SJSA1 (cell line): Measurements from ENCODE around the gene YIPF2. TPM values are rescaled to one million over a fixed set of nuclear protein-coding genes. Genes with fewer than 3 reads are reported as not detected.
"Not testable (repeated sequence)": the region's sequence is repeated elsewhere in the genome, so short reads cannot be mapped to it uniquely, and the experiment has no call there.

Experiments used
- DNase-seq, 2 experiments: peaks; one replicate each; pipeline ENCODE4 v3.0.0-alpha.2; 2015 to 2020; ENCODE audit warnings: low spot score in 2 of 2, low read depth in 1 of 2
- H3K27ac ChIP-seq: fragments of 250-450 bp; sonication (Bioruptor Pico); 2 replicates; pipeline ENCODE4 v1.5.1; 2020; ENCODE audit warnings: mild to moderate bottlenecking, moderate library complexity
- H3K27me3 ChIP-seq: fragments of 250-450 bp; sonication (Bioruptor Pico); replicated peaks from 2 replicates; pipeline ENCODE4 v1.5.1; 2020; ENCODE audit warnings: mild to moderate bottlenecking, moderate library complexity
- H3K36me3 ChIP-seq: fragments of 250-450 bp; sonication (Bioruptor Pico); 2 replicates; pipeline ENCODE4 v1.5.1; 2020; ENCODE audit warnings: mild to moderate bottlenecking
- H3K4me1 ChIP-seq: fragments of 250-450 bp; sonication (Bioruptor Pico); replicated peaks from 2 replicates; pipeline ENCODE4 v1.6.1; 2021; ENCODE audit warnings: mild to moderate bottlenecking
- H3K4me3 ChIP-seq: fragments of 250-450 bp; sonication (Bioruptor Pico); 2 replicates; pipeline ENCODE4 v1.5.1; 2020; ENCODE audit warnings: mild to moderate bottlenecking
- H3K9me3 ChIP-seq: fragments of 250-450 bp; sonication (Bioruptor Pico); replicated peaks from 2 replicates; pipeline ENCODE4 v1.5.1; 2020; ENCODE audit warnings: mild to moderate bottlenecking
- total RNA-seq: library from RNA; depleted of rRNA; stranded (reverse); fragments of >200 nt; shearing (Covaris generic); gene quantifications from 2 replicates; pipeline ENCODE4 v1.2.3, GENCODE V29; 2014

Gene YIPF2
- total RNA-seq, 1 experiment from 2014 or later: 53.4 TPM

- no peaks in the 10 kb centered on the region for H3K27me3 ChIP-seq
- no peaks in the 10 kb centered on the region for H3K9me3 ChIP-seq
- no peaks in the 10 kb centered on the region for H3K36me3 ChIP-seq
- H3K4me3 ChIP-seq: no peak overlapping the region
- H3K4me1 ChIP-seq: peaks cover 16% of the 10 kb centered on the region; the same call in 1 of the 2 replicates
- H3K27ac ChIP-seq: no peak overlapping the region
- DNase-seq: no peak
These were observed 40.6 kb downstream of the YIPF2 start for GRCh38 chr19:10887616-10888367.

DNA sequence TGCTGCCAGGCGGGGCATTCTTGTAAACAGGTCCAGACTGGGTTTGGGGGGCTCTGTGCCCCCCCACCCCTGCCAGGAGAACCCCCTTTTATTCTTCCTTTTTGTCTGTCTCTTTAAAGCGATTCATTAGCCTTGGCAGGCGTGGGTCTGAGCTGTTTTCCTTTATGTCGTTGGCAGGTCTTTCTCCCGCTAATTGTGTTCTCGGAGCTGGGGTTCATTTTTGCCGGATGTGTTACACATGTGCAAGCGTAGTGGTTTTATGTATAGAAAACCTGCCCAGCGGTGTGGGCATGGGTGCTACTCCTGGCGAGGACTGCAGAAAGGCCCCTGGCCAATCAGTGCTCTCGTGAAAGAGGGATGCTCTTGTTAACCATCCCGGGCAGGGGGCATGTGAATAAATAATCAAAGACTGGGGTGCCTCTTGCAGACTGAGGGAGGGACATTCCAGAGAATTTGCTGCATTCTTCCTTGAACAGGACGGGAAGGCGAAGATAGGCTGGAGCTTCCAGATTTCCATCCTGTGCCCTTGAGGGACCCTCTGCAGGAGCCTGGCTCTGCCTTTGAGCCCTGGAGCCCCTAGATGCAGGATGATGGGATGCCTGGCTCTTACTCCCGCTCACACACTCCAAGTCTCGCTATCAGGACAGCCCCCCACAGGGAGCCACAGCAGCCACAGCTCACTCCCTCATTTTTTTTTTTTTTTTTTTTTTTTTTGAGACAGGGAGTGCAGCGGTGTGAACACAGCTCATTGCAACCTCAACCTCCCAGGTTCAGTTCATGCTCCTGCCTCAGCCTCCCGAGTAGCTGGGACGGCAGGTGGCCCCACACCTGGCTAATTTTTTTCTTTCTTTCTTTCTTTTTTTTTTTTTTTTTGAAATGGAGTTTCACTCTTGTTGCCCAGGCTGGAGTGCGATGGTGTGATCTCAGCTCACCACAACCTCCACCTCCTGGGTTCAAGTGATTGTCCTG is 43.0 kb downstream of the YIPF2 start:
- Histone ChIP-seq H3K4me3 (no peak overlapping the region), H3K27ac (no peak overlapping the region), H3K36me3 (no peaks in the 10 kb centered on the region), H3K27me3 (no peaks in the 10 kb centered on the region), H3K9me3 (no peaks in the 10 kb centered on the region), H3K4me1 (peaks cover 16% of the 10 kb centered on the region; the same call in 1 of the 2 replicates)
- no peak for DNase-seq

DNA sequence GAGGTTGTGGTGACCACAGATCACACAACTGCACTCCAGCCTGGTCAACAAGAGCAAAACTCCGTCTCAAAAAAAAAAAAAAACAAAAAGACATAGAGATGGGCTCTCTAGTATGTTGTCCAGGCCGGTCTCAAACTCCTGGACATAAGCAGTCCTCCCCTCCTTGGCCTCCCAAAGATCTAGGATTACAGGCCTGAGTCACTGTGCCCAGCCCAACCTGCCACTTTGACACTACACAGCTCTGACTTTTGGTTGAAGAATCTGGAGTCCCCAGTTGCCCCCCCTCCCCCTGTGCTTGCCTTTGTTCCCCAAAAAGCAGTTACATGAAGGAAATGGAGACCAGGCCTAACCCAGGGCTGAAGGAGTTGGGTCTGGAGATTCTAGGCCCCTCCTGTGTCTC is 44.2 kb downstream of the YIPF2 start:
- no peak overlapping the region for H3K27ac ChIP-seq

GRCh38 chr19:10882108-10882457 is 46.4 kb downstream of the YIPF2 start:
- no peaks in the 10 kb centered on the region for H3K27me3 ChIP-seq
- no peak overlapping the region for H3K4me3 ChIP-seq
- peaks cover 14% of the 10 kb centered on the region; the same call in 1 of the 2 replicates for H3K4me1 ChIP-seq
- H3K36me3 ChIP-seq: no peaks in the 10 kb centered on the region
- H3K27ac ChIP-seq: no peak overlapping the region
- H3K9me3 ChIP-seq: no peaks in the 10 kb centered on the region
- no peak for DNase-seq

More for the DNA sequence above, 44.2 kb downstream of the YIPF2 start:
- DNase-seq: no peak
- Histone ChIP-seq H3K4me3 (no peak overlapping the region), H3K36me3 (no peaks in the 10 kb centered on the region), H3K9me3 (no peaks in the 10 kb centered on the region), H3K4me1 (peaks cover 16% of the 10 kb centered on the region; the same call in 1 of the 2 replicates), H3K27me3 (no peaks in the 10 kb centered on the region)

GRCh38 chr19:10881403-10882107 is 46.9 kb downstream of the YIPF2 start:
- no peaks in the 10 kb centered on the region for H3K27me3 ChIP-seq
- H3K9me3 ChIP-seq: no peaks in the 10 kb centered on the region
- no peaks in the 10 kb centered on the region for H3K36me3 ChIP-seq
- H3K27ac ChIP-seq: no peak overlapping the region
- no peak overlapping the region for H3K4me3 ChIP-seq
- no peak for DNase-seq
- H3K4me1 ChIP-seq: peaks cover 11% of the 10 kb centered on the region; the same call in 1 of the 2 replicates

DNA sequence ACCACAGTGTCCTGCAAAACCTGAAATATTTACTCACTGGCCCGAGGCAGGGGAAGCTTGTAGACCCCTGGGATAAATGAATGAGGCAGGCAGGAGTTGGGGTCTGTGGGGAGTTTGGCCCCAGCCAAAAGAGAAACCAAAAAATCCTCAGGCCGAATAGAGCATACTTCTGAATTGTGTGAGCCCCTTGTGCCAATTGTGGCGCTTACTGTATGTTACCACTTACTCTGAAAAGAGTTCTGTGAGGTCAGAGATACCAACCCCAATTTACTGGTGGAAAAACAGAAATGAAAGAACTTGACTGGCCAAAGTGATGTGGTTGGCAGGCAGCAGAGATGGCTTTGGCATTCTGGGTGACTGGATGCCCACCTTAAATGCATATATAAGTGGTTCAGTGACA is 50.2 kb downstream of the YIPF2 start:
- no peaks in the 10 kb centered on the region for H3K27me3 ChIP-seq
- H3K36me3 ChIP-seq: peaks cover 3% of the 10 kb centered on the region; the same call in 1 of the 2 replicates
- H3K4me3 ChIP-seq: no peak overlapping the region
- no peak overlapping the region for H3K27ac ChIP-seq
- H3K9me3 ChIP-seq: no peaks in the 10 kb centered on the region
- DNase-seq: no peak
- no peaks in the 10 kb centered on the region for H3K4me1 ChIP-seq

- H3K36me3 ChIP-seq, H3K9me3 ChIP-seq, H3K4me1 ChIP-seq, H3K27me3 ChIP-seq, H3K27ac ChIP-seq, H3K4me3 ChIP-seq, DNase-seq: not testable (repeated sequence)
These were observed 50.8 kb downstream of the YIPF2 start for GRCh38 chr19:10877608-10878007.

GRCh38 chr19:10876459-10877240 is 51.8 kb downstream of the YIPF2 start:
- Histone ChIP-seq H3K9me3 (no peaks in the 10 kb centered on the region), H3K27me3 (no peaks in the 10 kb centered on the region), H3K36me3 (peaks cover 6% of the 10 kb centered on the region; the same call in 1 of the 2 replicates), H3K4me1 (peaks cover 10% of the 10 kb centered on the region), H3K4me3 (no peak overlapping the region), H3K27ac (no peak overlapping the region)
- no peak for DNase-seq

GRCh38 chr19:10874024-10874423 is 54.4 kb downstream of the YIPF2 start:
- no peaks in the 10 kb centered on the region for H3K27me3 ChIP-seq
- no peak for DNase-seq
- H3K4me1 ChIP-seq: peaks cover 16% of the 10 kb centered on the region
- no peak overlapping the region for H3K27ac ChIP-seq
- H3K36me3 ChIP-seq: peaks cover 6% of the 10 kb centered on the region; the same call in 1 of the 2 replicates
- no peaks in the 10 kb centered on the region for H3K9me3 ChIP-seq
- no peak overlapping the region for H3K4me3 ChIP-seq

GRCh38 chr19:10872546-10873107 is 55.8 kb downstream of the YIPF2 start:
- no peak for DNase-seq

More at GRCh38 chr19:10872546-10873107, 55.8 kb downstream of the YIPF2 start:
- no peaks in the 10 kb centered on the region for H3K9me3 ChIP-seq
- H3K4me1 ChIP-seq: peaks cover 16% of the 10 kb centered on the region
- H3K36me3 ChIP-seq: peaks cover 6% of the 10 kb centered on the region; the same call in 1 of the 2 replicates
- peak overlapping the region; percentile 93 for H3K4me3 ChIP-seq
- H3K27ac ChIP-seq: no peak overlapping the region
- no peaks in the 10 kb centered on the region for H3K27me3 ChIP-seq
